HPDE6-E6E7 (cell line): ENCODE measurements around the gene CYTH3.
"Not testable (repeated sequence)": the region's sequence is repeated elsewhere in the genome, so short reads cannot be mapped to it uniquely, and the experiment has no call there.

Source experiments
- DNase-seq: peaks from one replicate; pipeline ENCODE4 v3.0.0; 2011; ENCODE audit warnings: missing footprints; ENCODE audit errors: extremely low spot score

CYTH3 gene

DNA sequence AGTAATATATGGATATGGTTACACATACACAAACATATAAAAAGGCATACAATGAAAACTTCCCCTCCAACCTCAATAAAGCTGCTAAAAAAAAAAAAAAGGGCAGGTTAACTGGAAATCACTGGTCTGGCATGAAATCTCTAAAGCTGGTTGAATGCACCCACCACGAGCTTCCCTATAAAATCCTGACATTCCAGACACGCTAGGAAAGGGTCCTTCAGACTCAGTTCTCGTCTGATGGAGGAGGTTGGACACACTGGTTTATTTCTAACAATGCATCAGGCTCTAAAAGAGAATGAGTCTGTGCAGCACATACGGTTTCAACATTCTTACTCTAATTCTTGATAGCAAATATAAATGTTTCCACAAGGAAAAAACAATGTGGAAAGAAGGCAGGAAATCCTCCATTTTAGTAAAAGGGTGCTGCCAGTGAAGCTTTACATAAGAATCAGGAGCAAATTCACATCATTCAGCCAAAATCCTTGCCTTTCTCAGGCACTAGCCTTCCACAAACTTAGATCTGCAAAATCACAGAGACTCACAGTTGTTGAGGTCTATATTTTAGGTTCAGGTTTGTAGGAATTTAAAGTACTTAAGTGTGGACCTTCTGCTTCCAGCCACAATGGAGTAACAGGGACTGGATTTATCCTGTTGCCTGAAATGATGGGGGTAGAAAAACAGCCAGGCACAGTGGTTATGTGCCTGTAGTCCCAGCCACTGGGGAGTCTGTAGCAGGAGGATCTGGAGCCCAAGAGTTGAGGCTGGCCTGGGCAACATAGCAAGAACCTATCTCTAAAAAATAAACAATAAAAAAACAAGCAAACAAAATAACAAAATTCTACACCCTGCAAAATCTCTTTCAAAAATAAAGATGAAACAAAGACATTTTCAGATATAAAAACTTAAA is 73.5 kb downstream of the CYTH3 start:
- DNase-seq = no peak

DNA sequence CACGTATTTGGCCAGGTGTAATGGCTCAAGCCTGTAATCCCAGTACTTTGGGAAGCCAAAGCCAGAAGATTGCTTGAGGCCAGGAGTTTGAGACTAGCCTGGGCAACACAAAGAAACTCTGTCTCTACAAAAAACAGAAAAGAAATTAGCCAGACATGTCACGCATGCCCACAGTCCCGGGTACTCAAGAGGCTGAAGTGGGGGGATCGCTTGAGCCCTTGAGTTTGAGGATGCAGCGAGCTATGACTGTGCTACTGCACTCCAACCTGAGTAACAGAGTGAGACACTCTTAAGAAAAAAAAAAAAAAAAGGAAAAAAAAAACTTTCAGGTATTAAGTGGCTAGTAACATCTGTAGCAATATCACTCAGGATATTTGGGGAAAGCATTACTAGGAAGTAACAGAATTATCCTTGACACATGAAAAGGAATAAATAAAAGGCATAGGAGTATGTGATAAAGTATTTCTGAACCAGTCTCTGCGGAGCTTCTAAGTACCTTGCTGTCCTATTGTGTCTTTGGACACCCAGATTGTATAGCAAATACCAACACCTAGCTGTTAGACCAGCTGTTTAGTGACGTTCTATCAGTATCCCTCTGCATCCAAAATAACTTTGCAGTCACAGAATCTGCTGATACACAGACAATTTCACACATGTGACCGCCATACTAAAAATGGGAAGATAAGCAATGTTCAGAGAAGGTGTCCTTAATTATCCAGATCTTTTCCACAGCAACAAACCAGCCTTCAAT is 74.4 kb downstream of the CYTH3 start:
- DNase-seq = no peak

DNA sequence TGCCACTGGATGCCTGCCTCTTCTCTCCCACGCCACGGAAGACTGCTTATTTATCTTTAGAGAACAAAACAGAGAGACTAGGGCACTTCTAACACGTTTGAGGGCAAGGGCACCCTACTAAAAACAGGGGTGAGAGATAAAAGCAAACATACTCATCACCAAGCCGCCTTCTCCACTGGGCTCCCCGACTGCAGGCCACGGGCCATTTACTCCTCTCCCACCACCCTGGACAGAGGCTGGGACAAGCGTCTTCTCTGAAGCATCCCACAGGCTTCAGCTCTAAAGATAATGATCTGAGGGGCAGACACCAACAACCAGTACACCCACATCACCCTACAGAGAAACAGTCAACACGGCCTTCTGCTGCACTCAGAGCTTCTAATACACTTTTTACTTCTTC is 78.7 kb downstream of the CYTH3 start:
- no peak for DNase-seq

DNA sequence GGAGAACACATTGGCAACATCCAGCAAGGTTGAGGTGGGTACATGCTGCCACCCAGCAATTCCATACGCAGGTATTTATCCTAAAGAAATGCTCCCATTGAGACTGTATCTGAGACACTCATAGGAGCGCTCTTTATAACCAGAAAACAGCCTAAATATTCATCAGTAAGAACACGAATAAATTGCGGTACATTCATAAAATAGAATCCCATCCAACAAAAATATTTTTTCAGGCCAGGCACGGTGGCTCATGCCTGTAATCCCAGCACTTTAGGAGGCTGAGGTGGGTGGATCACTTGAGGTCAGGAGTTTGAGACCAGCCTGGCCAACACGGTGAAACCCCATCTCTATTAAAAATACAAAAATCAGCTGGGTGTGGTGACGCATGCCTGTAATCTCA is 81.9 kb downstream of the CYTH3 start:
- DNase-seq = not testable (repeated sequence)

DNA sequence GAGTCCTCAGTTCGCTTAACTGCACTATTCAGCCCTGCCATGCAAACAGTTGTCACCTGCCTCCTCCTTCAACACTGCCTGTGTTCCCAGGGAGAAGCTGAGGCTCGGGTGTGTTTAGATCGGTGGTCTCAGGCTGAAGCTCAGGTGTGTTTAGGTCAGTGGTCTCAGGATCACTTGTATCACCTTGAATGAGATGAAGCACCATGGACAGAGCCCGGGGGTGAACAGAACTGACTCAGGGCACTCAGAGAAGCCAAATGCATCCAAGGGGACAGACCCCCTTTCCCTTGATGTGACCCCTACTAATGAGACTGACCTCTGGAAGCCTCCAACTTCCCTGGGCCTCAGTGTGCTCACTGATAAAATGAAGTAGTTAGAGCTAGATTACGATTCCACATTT is 84.0 kb downstream of the CYTH3 start:
- no peak for DNase-seq

DNA sequence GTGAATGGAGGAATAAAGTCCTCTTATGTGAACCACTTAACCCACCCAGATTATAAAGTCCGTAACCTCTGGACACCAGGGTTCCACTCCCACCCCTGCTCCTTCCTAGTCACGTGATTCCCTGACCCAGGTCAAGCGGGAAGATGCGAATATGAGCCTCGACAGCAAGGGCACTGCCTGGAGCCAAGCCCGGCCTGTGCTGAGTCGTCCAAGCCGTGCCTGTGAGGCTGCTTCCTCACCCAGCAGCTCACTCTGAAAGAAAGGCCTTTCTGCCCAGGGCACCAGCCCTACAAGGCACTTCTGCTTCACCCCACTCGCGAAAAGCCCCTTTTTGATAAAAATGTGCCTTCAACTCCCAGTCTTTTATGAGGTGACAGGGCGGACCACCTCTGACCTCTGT is 85.8 kb downstream of the CYTH3 start:
- DNase-seq = no peak

DNA sequence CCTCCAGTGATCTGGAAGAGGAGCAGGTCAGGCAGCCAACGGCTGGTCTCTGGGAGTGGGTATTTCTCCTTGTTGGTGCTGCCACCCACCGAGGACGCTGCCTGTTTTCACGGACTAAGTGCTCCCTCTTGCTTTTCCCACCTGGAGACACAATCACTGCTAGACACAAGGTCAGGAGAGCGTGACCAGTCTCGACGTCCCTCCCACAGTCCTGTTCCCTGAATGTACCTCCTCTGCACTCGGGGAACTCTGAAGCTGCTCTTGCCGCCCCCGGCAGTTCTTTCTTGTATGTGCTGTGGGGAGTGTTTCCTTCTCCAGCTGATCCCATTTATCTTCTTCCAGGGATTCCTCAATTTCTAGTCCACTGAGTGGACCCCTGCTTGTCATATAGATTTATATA is 89.4 kb downstream of the CYTH3 start:
- DNase-seq = no peak

DNA sequence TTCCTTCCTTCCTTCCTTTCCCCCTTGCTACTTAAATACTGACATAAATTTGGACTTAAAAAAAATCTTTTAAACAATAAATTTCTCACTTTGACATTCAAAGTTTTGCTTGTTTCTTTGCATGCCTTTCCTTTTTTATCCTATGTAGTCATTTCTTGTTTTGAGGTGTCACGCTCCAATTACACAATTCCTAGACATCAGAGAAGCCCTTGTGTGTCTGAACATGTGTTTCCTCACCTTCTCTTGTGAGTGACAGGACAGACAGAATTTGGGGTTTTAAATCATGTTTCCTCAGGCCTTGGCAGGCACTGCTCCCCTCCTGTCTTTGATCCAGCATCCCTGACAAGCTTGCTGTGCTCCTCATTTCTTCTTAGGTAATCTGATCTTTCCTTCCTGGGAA is 91.3 kb downstream of the CYTH3 start:
- no peak for DNase-seq

DNA sequence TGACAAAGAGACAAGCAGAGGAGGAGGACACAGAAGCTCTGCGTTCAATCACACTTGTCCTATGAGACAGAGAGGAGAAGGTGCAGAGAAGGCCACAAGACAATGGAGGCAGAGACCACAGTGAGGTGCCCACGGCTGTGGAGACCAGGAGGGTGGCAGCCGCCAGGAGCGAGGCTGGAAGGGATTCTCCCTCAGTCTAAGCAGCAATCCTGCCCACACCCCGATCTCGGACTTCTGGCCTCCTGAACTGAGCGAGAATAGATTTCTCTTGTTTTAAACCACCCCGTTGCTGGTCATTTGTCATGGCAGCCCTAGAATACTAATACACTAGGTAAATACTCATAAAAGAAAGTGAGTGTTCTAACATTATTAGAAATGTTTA is 92.1 kb downstream of the CYTH3 start:
- no peak for DNase-seq

DNA sequence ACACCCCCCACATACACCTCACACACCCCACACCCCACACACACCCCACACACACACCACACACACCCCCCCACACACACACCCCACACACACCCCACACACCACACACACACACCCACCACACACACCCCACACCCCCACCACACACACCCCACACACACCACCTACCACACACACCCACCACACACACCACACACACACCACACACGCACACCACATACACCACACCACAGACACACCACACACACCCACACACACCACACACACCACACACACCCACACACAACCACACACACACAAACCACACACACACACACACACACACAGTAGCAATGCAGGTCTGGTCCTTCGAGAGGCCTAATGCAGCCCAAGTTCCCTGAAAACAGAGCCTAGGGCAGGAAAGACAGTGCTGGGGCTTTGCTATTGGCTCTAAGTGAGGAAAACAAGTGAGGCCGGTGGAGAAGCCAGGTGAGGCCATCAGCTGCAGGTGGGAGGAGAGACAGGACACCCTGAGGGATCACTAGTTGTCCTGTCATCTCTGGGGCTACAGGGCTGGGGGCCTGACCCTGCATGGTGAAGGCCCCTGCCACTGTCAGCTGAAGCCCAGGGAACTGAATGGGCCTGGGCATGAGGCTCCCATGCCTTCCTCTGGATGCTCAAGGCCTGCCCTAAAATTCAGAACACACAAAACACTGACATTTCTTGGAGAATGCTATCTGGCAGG is 92.6 kb downstream of the CYTH3 start:
- no peak for DNase-seq

DNA sequence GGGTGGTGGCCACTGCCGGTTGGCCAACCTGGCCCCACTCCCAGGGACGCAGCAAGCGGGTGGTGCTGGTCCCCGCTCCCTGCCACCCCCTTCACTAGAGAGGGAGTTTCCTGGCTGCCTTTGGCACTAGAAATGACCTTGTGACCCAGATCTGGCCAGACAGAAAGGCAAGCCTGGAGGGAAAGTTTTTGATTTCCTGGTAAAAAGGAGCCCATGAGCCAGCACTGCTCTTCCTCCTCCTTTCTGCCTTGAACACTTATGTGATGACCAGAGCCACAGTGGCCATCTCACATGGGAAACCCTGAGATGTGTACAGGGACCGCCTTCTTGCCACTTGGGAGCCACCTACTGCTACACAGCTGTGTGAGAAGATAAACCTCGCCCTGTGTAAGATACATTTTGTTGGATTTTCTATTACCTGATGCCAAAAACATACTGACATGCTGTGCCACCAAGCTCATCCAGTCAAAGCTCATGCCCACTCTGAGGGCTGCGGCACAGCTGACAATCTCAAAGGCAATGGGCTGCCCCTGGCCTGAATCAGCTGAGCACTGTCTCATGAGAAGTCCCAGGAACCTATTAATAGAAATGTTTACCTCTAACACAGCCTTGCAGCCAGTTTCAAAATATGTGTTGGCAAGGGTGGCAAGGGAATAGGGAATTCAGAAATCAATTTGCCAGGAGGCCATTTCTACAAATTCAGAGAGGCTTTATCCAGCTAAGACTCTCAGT is 94.0 kb downstream of the CYTH3 start:
- no peak for DNase-seq

DNA sequence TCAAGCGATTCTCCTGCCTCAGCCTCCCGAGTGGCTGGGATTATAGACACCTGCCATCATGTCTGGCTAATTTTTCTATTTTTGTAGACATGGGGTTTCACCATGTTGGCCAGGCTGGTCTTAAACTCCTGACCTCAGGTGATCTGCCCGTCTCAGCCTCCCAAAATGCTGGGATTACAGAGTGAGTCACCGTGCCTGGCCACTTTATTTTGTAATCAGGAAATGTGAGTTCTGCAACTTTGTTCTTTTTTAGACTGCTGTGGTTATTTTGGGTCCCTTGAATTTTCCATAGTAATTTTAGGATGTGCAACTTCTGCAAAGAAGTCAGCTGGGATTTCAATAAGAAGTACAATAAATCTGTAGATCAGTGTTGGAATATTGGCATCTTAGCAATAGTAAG is 96.8 kb downstream of the CYTH3 start:
- DNase-seq = no peak

DNA sequence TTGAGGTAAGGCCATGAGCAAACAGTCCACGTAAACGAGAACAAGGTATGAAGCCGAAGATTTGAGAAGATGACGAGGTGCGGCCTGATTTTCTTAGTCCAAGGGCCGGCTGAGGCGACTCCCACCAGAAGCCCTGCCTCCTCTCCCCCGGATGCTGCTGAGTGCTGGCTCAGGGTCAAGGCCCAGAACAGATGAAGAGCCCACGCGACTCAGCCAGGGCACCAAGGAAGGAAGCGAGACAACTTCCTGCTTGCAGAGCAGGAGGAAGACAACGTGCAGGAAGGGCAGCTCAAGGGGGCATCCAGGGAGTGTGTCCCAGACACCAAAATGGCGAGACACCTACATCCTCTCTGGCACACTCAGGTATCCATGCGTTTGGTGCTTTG is 99.5 kb downstream of the CYTH3 start:
- no peak for DNase-seq

DNA sequence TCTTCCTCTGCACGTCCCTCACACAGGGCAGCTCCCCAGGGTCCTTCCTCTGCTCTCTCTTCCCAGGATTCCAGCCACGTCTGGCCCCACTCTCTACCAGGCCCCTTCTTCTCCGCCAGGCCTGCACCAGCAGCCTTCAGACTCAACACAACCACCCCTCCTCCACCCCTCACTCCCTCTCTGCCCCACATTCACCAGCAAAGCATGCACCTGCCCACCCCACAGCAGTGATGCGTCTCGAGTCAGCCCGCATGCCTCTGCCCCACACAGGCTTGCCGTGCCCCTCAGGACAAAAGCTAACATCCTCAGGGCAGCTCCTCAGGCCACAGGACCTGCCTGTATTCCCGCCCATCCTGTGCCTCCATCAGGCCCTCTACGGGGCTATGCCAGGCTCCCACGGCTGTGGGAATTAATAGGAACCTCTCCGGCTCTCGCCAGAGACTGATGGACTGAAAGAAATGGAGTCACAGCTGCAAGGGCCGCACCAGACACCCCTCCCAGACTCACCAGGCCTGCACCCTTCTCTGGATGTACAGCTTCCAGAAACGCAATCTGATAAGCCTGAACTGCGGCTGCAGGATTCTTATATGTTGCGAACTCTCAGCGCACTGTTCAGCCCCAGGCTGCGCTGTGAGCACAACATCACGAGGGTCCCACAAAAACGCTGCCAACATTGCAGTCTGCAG is 100.1 kb downstream of the CYTH3 start:
- DNase-seq = no peak

DNA sequence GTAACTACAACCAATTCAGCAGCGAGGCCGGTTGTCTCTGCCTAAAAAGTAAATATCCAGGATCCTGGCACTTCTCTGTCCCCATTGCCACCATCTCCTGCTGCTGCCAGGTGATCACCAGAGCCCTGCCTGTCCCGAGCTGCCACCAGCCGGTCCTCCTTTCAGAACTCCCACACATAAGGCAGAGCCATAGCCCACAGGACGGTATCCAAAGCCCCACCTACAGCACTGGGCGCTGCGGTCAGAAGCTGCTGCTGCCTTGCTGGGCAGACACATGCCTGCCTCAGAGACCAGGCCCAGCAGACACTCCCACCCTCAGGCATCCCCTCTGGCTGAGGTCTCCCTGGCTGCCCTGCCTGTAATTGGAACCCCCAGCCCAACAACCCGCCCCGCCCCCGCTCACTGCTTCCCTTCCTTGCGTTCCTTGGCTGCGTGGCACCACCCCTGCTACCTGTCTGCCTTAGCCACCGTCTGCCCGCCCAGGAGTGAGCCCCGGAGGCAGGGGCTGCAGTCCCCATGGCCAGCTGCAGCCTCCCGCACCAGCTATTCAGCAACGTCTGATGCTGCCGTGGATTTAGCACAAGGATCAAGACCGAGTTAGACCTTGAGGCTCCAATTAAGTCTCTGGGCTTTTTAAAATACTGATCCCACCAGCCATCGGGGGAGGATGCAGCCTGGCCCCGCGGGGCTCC is 100.7 kb downstream of the CYTH3 start:
- no peak for DNase-seq

DNA sequence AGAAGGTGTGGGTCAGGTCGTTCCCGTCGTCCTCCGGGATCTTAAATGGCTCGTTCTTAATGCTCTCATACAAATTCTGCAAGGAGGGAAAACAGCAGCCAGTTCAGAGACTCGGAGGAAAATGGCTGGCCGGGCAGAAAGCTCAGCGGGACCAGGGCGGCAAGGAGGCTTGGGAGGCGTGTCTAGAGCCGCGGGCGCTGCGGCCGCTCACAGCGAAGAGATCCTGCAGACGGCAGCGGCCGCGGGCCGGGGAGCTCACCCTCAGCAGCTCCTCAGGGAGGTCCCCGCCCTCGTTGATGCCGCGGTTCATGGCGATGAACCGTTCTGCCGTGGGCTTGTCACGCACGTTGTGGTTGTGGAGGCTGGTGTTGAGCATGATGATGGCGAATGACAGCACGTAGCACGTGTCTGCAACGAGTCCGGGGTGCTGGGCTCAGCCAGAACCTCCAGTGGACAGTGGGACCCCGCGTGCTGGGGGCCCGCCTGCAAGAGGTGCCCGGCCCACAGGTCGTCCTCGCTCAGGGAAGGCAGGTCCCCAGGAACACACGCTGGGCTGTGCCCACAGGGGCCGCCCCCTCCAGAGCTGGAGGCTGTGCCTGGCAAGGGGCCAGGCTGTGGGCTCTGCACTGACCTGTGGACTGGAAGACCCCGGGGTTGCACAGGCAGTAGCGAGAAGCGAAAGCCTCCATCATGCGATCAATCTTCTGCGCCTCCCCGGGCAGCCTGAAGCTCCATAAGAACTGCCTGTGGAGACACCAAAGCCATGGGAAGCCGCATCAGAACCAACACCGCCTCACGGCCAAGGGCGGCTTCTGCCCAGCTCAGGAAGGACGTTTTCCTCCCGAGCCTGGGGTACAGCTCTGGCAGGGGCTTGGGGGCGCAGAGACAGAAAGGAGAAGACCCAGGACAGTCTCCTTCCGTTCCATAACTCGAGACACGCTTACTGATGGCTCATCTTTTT is 101.6 kb downstream of the CYTH3 start:
- DNase-seq = no peak

DNA sequence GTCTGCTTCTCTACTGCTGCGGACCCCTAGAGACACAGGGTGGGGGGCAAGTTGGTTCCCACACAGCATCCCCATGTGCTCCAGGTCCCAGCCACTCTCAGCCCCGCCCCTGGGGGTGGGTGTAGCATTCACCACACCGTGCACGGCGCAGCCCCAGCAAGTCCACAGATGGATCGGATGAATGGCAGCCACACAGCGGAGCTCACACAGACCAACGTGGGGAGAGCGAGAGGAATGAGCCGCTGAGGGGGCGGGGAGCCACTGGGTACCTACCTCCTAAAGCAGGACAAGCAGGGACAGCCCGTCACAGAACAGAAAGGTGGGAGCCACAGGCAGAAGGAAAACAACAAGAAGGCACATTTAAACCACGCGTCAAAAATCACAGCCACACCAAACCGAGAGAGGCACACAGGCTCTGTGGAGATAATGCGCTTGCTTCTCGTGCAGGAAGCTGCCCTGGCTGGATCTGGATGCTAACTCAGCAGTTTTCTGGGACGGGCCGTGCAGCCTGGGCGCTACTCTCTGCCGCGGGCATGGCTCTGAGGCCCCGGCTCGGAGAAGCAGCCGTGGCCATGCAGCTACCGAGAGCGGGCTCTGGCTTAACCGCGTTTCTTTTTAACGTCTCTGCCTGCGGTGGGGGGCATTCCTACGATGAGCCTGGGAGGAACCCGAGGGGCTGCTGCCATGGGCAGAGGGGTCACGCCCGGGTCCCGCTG is 102.5 kb downstream of the CYTH3 start:
- DNase-seq = no peak

DNA sequence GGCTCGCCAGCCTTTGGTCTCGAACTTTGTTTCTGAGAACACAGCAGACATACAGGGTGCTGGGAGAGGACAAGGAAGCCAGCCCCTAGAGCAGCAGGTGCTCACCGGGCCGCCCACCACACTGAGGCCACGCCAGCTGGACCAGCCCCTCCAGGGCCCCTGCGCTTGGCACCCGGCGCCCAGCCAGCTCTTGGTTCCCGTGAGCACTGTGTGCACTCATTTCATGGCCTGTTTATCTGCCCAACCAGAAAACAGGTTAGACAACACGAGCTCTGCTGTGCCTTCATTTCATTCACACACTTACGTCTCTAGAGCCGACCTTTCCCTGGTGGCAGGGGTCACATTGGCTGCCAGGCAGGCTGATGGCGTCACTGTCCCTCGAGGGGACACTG is 104.0 kb downstream of the CYTH3 start:
- no peak for DNase-seq
